ENCODE data around the gene FXYD5. TPM values are rescaled to one million over a fixed set of nuclear protein-coding genes. Genes with fewer than 3 reads are reported as not detected.

FXYD5 gene
- total and polyA plus RNA-seq, 9 of the 15 experiments (the other 6 are each of a cell fraction or from before 2014, with no cell fraction given): 104 to 537 (median 174) TPM

GRCh38 chr19:35136977-35137702 lies 17.4 kb upstream of the FXYD5 start:
- H3K4me2 ChIP-seq (ENCODE audit: insufficient read depth, low read length): no peak overlapping the region
- TF ChIP-seq NRF1 (conservative IDR thresholded peaks at IDR 0.05 in 1 of 2, IDR thresholded peaks at IDR 0.05 in 1 of 2) (peak in 1 of 2 experiments; percentile 16; a peak in 1 of 4 replicates), SREBF2 (CRISPR knock-in tag; IDR thresholded peaks at IDR 0.05) (no peak)

More at GRCh38 chr19:35136977-35137702, 17.4 kb upstream of the FXYD5 start:
- DNase-seq (ENCODE audit: extremely low read depth in 1 of 4, low spot score in 3 of 4) (no peak), FAIRE-seq (peak; percentile 23), ATAC-seq (no peak)
- 0 out of 4 replicates have a peak overlapping the region, but pooled peaks of 1 of the 2 experiments have one; percentile 46 for H3K9ac ChIP-seq (ENCODE audit: insufficient read depth in 1 of 2, low read depth in 2 of 2, low read length in 2 of 2)
- no peak overlapping the region for H3K4me3 ChIP-seq
- 0 out of 2 replicates have a peak, but pooled peaks cover 4% of the 10 kb centered on the region for H4K20me1 ChIP-seq (replicated peaks; ENCODE audit: control insufficient read depth, insufficient read depth, low read length)
- H3K79me2 ChIP-seq (ENCODE audit: control insufficient read depth, insufficient read depth, low read length): no peaks in the 10 kb centered on the region
- no peaks in the 10 kb centered on the region for H3K36me3 ChIP-seq (ENCODE audit: control insufficient read depth, insufficient read depth, low read length)
- H3K27me3 ChIP-seq (ENCODE audit: control insufficient read depth in 2 of 2, insufficient read depth in 2 of 2, low read length in 2 of 2): peaks cover 0 to 16% of the 10 kb centered on the region in 2 experiments; a peak in 4 of 5 replicates
- peaks cover 10 to 45% of the 10 kb centered on the region in 2 experiments for H3K4me1 ChIP-seq (replicated peaks in 1 of 2; ENCODE audit: control insufficient read depth in 2 of 2, insufficient read depth in 2 of 2, low read length in 2 of 2)
- POLR2A ChIA-PET: interaction anchor here (0.6 to 1.0 kb wide), 3 partner anchors 21 to 567 kb away, joined by 3 to 4 read pairs (median 3); partner anchors contain the start of genes FXYD3 and ZBTB32
- H3K9me3 ChIP-seq (replicated peaks; ENCODE audit: control insufficient read depth, insufficient read depth, low read depth, low read length): no peaks in the 10 kb centered on the region
- H2AFZ ChIP-seq (ENCODE audit: low read depth, low read length): no peak overlapping the region
- intact Hi-C loops (cut with micrococcal nuclease): loop anchor here (5.0 kb wide), 1 partner anchor 165 kb away; no protein-coding TSS in a partner anchor
- BruUV-seq (replicated peaks): no TSS peak
- CTCF ChIA-PET (ENCODE audit: low intra/inter-chr PET ratio): interaction anchor here (1.0 kb wide), 1 partner anchor 70 kb away, joined by 5 read pairs; no protein-coding TSS in a partner anchor
- in situ Hi-C loops (cut with MboI): loop anchor here (10.0 kb wide), 1 partner anchor 302 kb away; no protein-coding TSS in a partner anchor
- no peak overlapping the region for H3K27ac ChIP-seq (ENCODE audit: extremely low read depth, low read depth, low read length)
- WGBS (ENCODE audit: insufficient coverage, low coverage, missing lambda C conversion rate): 27% methylated on average over 9 of the region's 9 CpGs
- no peaks in the 10 kb centered on the region for H3K9me1 ChIP-seq (ENCODE audit: control insufficient read depth, insufficient read depth, low read length)
